Measurements from ENCODE around the gene LYRM9.
"Not testable (repeated sequence)": the region's sequence is repeated elsewhere in the genome, so short reads cannot be mapped to it uniquely, and the experiment has no call there.

Gene LYRM9

DNA sequence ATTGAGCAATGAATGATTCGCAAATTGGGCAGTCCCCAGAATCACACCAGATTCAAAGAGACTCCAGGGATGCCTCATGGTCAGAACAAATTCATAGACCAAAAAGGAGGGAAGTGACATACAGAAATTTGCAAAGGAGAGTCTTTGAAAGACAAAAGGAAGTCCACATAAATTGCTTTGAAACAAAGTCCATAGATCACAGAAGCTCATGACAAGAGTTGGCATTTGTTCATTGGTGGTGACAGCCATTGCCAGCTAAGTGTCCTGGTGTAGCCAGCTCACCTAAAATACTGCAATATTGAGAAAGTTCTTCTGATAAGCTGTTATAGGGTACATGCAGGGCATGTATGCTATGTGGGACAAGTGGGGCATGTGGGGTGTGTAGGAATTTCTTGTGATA lies 55.4 kb downstream of the LYRM9 start:
- DNase-seq = not testable (repeated sequence)

DNA sequence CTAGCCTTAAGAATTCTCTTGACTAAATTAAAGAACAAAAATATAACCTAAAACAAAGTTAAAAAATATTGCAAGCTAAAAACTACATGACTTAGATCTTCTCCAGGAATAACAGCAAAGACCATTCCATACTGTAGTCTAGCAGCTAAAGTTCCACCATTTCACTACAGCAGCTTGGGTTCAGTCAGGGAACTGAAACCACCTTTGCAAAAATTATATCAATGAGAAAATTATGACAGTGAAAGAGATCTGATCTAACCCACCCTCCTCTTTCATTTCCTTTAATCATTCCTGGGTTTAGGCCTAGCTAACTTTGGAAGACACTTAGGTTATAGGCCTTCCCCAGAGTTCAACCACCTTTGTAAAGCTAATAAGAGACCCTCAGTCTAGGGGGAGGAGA lies 56.5 kb downstream of the LYRM9 start:
- no peak for DNase-seq

DNA sequence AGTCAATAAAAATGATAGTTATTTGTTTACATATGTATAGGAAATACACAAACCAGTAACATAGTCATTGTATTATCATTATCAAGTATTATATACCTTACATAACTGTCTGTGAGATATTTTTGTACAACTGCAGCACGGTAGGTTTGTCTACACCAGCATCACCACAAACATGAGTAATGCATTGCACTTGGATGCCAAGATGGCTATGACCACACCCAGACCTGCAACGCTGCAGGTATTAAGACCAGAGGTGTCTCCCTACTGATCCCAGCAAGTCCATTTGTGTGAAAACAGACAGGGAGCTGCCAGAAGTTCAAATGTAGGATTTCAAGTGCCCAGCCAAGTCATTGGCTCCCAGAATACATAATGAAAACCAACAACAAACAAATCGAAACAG lies 58.6 kb downstream of the LYRM9 start:
- DNase-seq = no peak

DNA sequence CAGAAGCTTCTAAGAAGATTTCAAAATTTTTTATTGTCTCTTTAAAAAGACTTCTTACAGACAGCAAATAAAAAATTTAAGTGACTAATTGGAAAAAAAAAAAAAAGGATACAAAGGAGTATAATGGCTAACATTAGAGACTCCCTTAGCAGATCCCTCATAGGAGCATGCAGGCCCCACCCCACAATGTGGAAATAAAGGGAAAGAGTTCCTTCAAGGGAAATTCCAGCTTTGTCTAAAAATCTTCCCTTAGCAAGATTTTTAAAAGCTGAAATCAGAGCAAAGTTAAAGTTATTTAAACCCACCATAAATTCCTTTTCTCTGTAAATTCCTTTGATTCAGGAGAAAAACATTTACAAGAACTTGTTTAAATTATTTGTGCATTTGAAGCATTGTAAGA lies 60.3 kb downstream of the LYRM9 start:
- no peak for DNase-seq

DNA sequence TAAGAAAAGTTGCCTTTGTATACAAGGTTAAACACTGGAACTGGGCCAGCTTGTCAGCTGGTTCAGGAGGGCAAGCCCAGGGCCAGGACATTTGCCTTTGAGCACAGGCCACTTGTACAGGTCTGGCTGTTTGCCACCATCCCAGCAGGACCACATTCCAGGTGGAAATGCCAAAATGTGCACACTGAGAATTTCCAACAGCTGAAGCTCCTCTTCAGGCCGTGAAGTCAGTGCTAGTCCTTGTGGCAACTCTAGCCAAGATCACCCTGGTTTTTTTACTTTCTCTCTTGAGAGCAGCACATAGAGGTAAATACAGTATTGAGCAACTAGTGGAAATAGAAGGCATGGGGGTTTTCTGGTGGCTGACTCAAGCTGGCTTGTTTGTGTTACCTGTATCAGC lies 63.3 kb downstream of the LYRM9 start:
- DNase-seq = not testable (repeated sequence)

DNA sequence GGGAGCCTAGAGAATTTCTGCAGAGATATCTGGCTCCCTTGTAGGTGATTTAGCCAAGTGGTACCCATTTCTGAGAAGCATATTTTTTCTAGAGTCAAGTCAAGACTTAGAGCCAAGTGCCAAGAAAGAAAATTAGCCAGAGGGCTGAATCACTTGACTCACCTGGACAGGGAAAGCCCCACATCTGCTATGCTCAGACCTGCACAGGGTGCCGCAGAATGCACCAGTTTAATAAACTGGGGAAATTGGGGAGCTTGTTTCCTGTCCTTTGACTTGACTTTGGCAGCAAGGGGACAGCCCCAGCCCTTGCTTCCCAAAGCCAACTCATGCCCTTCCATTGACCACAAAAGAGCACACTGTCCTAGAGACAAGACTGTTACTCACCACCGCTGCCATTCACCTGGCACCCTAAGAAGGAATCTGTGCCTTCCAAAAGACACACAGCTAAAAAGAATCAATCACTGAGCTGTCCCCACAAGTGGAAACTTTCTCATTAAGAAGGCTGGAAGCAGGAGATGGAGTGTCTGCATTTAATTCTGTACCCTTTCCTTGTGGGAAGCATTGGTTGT lies 63.9 kb downstream of the LYRM9 start:
- DNase-seq = not testable (repeated sequence)
